HT-29 (cell line): Measurements from ENCODE around the gene DUS4L. TPM values are rescaled to one million over a fixed set of nuclear protein-coding genes. Genes with fewer than 3 reads are reported as not detected.

Experiments
- DNase-seq: peaks from one replicate; pipeline ENCODE4 v3.0.0-alpha.2; 2015; ENCODE audit warnings: low spot score
- small RNA-seq: library from RNA; depleted of rRNA; stranded (forward); fragments of <200 nt; gene quantifications from one replicate; pipeline ENCODE3, GENCODE V24; 2014
- total RNA-seq: library from RNA; depleted of rRNA; stranded (reverse); fragments of >200 nt; shearing (Covaris generic); gene quantifications from 2 replicates; pipeline ENCODE4 v1.2.3, GENCODE V29; 2014; rRNA removed

Gene DUS4L
- total RNA-seq, 1 experiment from 2014 or later = 8.8 TPM

GRCh38 chr7:107613948-107614347 lies 50.2 kb downstream of the DUS4L start:
- DNase-seq = no peak

DNA sequence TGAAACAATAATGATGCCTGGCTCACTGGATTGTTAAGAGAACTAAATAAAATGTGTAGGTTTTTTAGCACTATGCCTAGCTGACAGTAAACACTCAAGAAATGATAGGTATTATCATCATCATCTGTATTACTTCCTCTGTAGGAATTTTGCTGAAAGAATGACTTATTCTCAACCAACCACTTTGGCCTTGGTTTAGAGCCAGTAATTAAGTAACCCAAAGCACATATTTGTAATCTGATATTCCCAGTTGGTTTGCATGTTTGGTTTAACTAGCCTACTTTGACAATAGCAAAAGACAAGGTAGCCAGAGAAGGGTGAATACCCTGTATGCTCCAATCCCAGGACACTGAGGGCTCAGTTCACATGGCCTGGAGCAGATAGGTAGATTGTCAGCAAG lies 50.7 kb downstream of the DUS4L start:
- no peak for DNase-seq

- no peak for DNase-seq
Observed at GRCh38 chr7:107615910-107616680, 52.3 kb downstream of the DUS4L start.

DNA sequence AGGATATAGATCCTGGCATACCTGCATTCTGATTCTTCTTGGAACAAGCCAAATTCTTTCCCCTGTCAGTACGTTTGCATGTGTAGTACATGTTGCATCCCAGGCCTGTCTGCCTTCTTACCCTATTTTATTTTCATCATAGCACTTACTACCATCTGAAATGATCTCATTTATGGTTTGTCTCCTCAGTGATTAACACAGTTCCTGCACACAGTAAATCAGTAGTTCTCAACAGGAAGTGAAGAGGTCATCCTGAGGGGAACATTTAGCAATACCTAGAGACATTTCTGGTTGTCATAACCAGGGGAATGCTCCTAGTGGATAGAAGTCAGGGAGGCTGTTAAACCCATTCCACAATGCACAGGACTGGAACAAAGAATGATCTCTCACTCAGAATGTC lies 58.7 kb downstream of the DUS4L start:
- peak; percentile 39 for DNase-seq

DNA sequence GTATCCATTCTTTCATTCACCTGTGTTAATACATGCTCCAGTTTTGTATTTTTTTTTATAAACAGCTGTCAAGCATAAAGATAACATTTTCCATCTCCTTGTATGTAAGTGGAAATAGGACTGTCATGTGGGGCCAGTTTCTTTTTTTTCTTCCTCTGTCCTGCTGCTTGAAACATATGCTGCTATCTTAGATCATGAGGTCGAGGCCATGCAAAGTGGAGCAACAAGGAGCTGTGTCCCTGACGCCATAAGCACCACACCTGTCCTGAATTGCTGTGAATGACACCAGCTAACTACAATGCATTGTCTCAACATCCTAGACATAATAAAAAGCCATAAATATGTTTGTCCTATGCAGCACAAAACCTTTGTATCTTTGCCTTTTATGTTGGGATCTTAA lies 59.1 kb downstream of the DUS4L start:
- no peak for DNase-seq

DNA sequence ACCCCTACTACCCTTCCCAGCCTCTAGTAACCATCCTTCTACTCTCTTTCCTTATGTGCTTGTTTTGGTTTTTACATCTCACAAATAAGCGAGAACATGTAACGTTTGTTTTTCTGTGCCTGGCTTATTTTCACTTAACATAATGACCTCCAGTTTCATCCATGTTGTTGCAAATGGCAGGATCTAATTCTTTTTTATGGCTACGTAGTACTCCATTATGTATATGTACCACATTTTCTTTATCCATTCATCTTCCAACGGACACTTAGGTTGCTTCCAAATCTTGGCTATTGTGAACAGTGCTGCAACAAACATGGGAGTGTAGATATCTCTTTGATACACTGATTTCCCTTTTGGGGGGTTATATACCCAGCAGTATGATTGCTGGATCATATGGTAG lies 63.2 kb downstream of the DUS4L start:
- no peak for DNase-seq

Small RNAs within 50 kb of the gene (small RNA-seq; reads per million reads assigned to genes)
- not detected for gene RF01233

Other genes with a start within 250 kb of the DUS4L start
- gene GPR22, start 93.9 kb upstream of the DUS4L start, total RNA-seq = not detected in 2 replicates
- gene COG5, start 51 bp upstream of the DUS4L start, total RNA-seq = 49.6 and 58.0 TPM in 2 replicates
- 8.6 and 13.9 TPM in 2 replicates for gene BCAP29, start 16.3 kb downstream of the DUS4L start, total RNA-seq
- not detected in 2 replicates for gene SLC26A4, start 96.9 kb downstream of the DUS4L start, total RNA-seq
- gene CBLL1, start 180.2 kb downstream of the DUS4L start, total RNA-seq = 13.1 and 14.3 TPM in 2 replicates
- not detected in 2 replicates for gene SLC26A3, start 239.3 kb downstream of the DUS4L start, total RNA-seq